ENCODE results near the gene KY. TPM values are rescaled to one million over a fixed set of nuclear protein-coding genes. Genes with fewer than 3 reads are reported as not detected.

Gene KY
- total RNA-seq, 1 donor from 2014 or later = not detected

GRCh38 chr3:134643150-134643675, 7.6 kb downstream of the KY start:
- ATAC-seq = no peak

DNA sequence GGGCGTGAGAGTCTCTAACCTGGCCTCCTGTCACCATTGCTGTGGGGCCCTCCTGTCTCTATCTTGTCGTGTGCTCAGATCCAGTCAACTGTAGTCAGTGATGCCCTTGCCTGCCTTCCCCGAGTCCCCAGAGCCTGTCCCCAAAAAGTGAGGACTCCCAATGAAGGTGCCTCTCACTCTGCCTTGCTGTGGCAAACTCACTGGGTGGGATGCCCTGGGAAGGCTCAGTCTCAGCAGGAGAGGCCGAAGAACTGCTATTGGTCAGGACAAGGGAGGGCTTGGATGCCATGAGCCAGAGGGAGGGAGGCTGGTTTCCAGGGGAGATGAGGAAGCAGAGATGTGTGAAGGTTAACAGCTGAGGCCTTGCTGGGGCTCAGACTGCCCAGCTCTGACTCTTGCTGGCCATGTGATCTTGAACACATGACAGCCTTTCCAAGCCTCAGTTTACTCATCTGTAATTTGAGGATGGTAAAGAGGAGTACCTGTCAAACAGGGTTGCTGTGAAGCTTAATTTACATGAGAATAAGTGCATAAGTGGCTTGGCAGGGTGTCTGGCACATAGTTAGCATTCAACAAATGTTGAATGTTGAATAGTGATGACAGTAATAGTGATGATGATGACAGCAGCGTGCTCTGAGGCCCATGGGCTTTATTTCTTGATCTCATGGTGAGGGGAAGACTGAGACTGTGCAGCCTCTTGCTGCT, 8.2 kb downstream of the KY start:
- ATAC-seq = no peak

DNA sequence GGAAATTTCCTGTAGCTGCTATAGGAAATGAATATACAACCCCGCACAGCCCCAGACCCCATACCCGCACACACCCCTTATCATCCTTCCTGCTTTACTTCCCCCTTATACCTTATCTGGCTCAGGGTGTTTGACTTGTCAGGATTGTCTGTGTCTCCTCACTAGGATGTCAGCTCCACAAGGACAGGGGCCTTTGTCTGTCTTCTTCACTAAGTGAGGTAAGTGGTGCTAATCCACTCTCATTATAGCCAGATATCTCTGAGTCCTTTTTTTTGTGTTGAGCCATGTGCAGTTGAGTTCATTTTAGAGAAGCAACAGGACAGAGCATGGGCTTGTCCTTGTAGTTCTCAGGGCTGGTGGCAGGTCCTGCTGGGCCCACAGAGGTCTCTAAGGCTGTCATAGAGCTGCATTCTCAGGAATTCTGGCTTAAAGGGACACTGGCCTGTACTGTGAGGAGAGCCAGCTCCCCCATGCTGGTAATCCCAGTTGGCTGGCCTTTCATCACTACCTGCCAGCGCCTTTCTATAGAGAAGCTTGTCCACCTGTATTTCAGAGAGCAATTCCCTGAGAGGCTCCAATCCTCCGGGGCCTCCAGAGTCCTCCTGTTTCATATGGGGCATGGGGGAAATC, 9.0 kb downstream of the KY start:
- no peak for ATAC-seq

GRCh38 chr3:134640872-134641470, 9.9 kb downstream of the KY start:
- ATAC-seq = peak; percentile 39

DNA sequence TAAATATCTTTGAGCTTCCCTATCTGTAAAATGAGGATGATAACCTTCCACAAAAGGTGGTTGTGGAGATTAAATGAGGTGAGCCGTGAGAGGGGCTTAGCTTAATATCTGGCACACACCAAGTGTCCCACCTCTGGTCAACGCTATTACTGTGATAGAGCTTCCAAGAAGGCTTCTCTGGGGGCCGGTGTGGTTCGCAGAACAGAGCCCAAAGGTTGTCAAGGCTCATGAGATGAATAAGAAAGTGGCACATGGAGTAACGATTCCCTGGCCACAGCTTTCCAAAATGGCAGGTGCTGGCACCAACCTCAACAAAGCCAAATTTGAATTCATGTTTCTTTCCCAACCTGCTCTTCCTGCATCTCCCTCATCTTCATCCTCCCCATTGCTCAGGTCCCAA, 10.4 kb downstream of the KY start:
- ATAC-seq = no peak

- ATAC-seq = no peak
Observed at GRCh38 chr3:134638385-134639030, 12.3 kb downstream of the KY start.

- ATAC-seq = no peak
Observed at GRCh38 chr3:134636406-134636805, 14.4 kb downstream of the KY start.

DNA sequence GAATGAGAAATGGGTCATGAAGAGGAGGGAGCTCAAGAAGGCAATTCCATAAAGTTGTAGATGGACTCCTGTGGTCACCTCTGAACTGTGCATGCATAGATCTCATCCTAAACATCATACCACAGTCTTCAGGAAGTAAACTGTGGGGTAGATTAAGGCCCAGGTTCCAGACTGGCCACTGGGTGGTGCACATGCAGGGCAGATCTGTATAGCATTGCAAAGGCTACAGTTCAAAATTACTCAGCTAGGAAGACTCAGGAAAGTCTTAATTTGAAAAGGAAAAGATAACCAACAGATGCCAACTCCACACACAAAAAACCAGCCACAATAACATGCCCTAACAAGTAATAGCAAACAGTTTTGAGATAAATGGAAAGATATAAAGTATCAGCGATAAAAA, 20.3 kb downstream of the KY start:
- ATAC-seq = peak; percentile 76

DNA sequence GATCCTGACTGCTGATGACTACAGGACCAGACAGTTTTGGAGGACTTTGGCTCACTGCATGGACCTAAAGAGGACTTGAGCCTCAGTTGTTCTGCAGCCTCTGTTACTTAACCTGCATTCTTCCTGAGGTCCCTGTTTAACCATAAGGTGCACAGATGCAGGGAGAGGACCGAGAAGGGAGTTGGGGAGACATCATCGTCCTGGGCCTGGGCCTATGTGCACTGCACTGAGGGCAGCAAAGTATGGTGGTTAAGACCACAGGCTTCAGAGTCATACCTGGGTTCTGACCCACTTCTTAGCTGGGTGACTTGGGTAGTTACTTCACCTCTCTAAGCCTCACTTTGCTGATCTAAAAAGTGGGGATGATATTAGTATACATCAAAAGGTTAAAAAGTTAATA, 21.9 kb downstream of the KY start:
- no peak for ATAC-seq

GRCh38 chr3:134627831-134628230, 23.0 kb downstream of the KY start:
- peak; percentile 57 for ATAC-seq

DNA sequence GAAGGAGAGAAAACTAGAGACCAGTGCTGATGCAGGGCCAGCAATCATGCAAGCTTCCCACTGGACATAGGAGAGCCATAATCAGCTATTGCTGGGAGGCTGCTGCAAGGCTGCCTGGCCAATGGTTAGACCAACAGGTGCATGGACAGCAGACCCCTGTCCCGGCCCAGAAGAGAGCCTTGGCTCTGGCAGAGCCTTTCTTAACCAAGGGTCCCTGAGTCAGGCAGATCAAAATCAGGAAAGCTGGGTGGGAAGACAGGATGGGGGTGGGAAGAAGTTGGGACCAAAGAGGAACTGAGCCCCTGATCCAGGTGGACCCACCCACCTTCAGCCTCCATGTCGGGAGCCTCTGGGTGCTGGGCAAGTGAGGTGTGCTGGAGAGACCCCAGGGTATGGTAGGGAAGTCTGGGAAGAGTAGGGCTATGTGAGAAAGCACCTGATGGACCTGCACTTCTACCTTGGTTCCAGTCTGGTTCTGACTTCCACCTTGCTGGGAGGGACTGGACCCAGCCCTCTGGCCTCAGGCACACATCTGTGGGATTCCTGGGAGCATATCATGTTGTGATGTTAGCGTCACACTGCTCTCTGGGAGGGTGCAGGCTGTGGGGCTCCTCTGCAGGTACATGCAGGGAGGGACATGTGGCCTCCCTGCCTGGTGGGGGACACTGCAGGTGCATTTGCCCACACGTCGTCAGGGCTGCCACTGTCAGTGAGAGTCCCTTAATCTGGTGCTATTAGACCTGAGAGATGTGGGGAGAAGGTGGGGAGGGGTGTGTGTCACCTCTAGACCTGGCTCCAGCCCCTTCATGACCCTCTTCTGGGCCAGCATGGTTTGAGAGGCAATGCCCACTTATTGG, 24.7 kb downstream of the KY start:
- no peak for ATAC-seq

DNA sequence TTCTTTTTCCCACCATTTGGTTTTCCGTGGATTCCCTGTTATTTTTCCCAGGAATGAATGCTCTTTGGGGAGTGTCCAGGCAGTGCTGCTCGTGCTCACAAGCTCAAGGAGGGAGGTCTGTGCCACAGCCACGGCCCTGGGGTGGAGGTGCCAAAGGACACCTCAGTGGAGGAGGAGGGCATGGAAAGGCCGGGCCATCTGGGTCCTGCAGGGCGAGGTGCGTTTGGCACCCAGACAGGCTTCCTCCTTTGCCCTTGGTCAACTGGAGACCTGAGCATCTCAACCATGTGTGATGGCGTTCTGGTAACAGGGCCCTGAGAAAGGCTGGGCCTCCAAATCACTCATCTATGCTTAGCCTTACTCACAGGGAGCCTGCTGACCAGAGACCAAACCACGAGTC, 25.4 kb downstream of the KY start:
- ATAC-seq = no peak

- ATAC-seq = no peak
Observed at GRCh38 chr3:134624537-134625287, 26.1 kb downstream of the KY start.

DNA sequence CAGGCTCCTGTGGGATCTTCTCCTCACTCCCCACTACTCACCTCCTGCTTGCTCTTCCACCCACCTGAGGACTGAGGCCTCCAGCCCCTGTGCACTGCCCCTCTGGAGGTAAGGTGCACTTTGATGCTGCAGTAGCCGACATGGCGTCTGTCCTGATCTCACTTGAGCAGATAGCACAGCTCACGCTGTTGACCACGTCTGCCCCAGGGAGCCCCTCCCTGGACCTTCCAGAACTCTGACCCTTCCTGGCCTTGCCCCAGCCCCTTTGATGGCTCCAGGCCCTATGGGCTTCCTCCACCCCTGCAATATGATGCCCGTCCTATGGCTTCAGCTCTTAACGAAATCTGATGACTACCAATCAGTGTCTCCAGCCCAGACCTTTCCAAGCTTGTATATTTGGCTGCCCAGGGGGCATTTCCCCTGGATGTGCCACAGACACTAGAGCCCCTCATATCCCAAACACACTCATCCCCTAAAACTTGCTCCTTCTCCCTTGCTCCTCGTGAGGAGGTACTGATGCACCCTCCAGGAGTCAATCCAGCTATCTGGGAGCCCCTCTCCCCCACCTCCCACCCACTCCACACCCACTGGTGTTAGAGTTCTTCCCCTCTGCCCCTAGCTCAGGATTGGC, 27.1 kb downstream of the KY start:
- ATAC-seq = no peak

GRCh38 chr3:134622806-134623365, 27.9 kb downstream of the KY start:
- ATAC-seq = no peak

DNA sequence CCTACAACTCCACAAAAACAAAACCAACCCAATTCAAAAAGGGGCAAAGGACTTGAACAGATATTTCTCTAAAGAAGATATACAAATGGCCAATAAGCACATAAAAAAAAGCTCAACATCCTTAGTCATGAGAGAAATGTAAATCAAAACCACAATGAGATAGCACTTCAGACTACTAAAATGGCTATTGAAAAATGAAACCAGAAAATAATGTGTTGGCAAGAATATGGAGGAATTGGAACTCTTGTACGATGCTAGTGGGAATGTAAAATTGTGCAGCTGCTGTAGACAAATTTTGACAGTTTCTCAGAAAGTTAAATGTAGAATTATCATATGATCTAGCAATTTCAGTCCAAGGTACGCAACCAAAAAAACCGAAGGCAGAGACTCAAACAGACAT, 29.0 kb downstream of the KY start:
- ATAC-seq = no peak

DNA sequence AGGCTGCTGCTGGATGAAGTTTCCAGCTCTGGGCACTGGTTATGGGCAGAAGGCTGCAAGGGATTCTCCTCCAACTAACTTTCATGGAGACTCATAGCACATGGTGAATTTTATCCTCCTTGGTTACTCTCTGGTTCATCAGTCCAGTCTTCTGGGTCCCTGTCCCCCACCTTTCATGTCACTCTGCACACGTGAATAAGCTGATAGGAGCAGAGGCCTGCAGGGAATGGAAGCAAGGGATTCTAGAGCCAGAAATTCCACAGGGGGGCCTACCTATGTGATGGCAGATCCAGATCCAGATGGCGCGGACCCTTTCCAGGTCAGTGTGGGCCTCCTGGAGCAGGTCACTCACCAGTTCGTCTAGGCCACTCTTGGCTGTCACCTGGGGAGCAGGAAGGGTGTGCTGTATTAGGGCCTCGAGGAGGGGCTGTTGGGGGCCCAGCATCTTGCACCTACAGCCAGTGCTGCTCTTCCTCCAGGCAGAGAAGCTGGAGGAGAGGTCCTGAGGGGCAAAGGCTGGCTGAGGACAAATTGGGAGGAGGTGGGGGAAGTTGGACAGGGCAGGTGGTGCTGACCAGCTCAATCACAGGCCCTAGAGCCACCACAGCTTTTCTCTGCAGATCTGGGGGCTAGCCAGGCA, 30.2 kb downstream of the KY start:
- no peak for ATAC-seq

GRCh38 chr3:134619884-134620445, 30.9 kb downstream of the KY start:
- no peak for ATAC-seq

GRCh38 chr3:134619301-134619615, 31.6 kb downstream of the KY start:
- ATAC-seq = no peak

Measured in esophagus mucosa (tissue), 1 donor.